IPS DF 4.7 (cell line): ENCODE data around the gene ZNRF3.
A peak's percentile ranks its signal among the peaks of the same experiment; 100 is the strongest.
"Not testable (repeated sequence)": the region's sequence is repeated elsewhere in the genome, so short reads cannot be mapped to it uniquely, and the experiment has no call there.

Experiments
- DNase-seq: peaks from one replicate; pipeline ENCODE4 v3.0.0-alpha.2; 2013; ENCODE audit warnings: low spot score; ENCODE audit errors: extremely low read depth

The ZNRF3 gene

DNA sequence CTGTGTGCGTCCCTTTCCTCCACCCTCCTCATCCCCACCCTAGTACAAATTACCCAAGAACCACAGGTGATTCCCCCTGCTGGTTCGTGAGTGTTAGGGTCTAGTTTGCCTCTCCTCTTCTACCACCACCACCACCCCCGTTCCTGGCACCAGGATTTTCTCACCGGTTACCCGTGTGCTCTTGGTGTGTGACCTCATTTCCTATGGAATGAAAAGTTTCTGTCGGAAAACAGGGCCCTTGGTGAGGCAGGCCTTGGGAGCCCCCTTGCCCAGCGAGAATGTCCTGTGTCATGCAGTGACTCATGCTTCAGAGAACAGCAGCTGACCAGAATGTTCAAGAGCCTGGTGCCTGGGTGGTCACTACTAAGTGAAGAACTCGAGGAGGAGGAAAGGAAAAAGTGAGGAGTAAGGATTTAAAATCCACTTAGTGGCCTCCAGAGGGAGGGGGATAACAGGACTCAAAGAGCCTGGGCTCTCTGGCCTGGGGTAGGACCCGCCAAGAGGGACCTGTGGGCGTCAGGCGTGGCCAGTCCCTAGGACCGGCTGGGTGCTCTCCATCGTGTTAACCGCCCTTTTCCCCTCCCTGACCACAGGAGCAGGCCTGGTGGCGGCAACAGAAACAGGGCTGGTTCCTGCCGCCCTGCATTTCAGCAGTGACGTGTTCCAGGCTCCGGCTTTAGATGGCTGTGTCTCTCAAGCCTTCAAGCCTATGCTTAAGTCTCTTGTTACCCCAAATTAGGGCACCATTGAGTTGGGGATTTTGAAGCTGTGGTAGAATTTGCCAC, 148.0 kb downstream of the ZNRF3 start:
- no peak for DNase-seq

DNA sequence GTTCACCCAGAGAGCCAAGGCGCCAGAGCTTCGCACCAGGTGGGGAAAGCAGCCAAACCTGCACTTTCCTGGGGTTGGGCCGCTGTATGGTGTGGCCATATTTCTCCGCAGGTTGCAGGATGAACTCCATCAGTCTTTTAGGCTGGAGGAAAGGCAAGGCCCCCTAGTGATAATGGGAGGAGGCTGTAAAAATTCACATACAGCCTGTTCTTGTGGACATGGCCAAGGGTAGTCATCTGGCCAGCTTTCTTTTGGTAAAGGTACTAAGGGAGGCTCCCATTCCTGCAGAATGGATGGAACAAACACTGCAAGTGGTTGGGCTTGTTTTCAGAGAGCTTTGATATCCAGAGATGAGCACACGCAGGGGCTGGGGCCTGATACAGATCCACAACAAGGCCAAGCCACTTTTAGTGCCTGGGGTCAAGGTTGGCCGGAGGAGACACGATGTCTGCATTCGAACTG, 148.7 kb downstream of the ZNRF3 start:
- no peak for DNase-seq

DNA sequence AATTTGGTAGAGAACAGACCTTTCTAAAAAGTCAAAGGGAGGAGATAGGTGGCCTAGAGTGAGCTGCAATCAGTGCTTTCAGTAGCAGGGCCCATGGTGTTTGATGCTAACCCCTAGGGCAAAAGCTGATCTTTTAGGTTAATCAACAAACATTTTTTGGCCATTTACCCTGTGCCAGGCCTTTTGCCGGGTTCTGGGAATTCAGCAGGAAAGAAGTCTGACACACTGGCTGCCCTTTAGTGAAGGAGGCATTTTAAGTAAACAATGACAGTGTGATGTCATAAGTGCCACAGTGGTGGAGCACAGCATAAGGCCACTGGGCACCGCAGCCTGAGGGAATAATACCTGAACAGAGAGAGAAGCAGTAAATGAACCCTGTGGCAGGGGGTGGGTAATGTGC, 149.2 kb downstream of the ZNRF3 start:
- DNase-seq = no peak

GRCh38 chr22:29037340-29037932, 154.1 kb downstream of the ZNRF3 start:
- DNase-seq = no peak

GRCh38 chr22:29039148-29039547, 155.8 kb downstream of the ZNRF3 start:
- DNase-seq = no peak

DNA sequence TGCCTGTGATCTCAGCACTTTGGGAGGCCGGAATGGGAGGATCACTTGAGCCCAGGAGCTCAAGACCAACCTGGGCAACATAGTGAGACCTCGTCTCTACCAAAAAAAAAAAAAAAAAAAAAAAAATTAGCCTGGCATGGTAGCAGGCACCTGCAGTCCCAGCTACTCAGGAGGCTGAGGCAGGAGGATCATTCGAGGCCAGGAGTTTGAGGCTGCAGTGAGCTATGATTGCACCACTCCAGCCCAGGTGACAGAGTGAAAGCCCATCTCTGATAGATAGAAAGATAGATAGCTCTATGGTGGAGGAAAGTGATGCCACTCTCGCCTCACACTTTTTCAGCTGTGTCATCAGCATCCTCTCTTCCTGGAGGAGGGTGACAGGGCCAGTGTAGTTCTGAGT, 156.3 kb downstream of the ZNRF3 start:
- not testable (repeated sequence) for DNase-seq

DNA sequence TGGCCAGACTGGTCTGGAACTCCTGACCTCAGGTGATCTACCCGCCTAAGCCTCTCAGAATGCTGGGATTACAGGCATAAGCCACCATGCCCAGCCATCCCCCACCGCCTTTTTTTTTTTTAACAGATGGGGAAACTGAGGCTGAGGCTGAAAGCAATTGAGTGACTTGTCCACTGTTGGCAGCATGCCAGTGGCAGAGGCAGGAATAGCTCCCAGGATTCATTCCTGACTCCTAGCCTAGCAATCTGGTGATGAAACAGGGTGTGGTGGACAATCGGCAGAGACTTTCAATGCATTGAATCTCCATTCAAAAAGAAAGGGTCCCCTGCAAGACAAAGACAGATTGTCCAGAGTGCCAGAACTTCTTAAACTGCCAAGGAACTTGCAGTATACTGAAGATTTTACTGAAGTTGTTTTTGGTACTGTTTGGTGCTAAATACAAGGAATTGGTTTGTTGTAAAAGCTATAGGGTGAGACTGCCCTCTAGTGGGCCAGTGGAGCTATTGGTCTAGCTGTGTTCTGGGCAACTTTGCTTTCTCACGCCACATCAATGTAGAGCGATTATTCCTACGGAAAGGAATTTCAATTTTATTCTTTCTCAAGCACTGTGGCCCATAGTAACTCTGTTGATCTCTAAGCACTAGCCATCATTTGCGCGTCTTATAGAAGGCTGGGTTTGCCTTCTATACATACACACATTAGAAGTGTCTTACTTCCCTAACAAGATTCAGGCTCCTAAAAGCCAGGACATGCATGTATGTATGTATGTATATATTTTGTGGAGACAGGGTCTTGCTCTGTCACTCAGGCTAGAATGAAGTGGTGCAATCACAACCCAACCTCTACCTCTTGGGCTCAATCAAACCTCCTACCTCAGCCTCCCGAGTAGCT, 157.3 kb downstream of the ZNRF3 start:
- peak; percentile 66 for DNase-seq

DNA sequence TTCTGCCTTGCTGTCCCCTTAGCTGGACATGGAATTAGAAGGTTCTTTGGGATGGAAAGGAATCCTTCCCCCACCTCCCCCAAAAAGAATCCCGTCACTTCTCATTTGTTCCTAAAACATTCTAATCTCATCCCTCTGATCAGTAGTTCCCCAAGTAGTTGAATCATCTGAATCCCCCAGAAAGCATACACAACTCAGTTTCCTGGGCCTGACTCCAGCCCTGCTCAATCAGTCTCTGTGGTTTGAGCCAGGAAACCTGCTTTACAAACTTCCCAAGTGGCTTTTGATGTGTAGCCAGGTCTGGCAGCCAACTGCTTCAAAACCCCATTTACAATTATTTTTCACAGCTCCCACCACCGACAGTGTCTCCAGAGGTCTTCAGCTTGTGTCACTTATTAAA, 158.0 kb downstream of the ZNRF3 start:
- DNase-seq = no peak

DNA sequence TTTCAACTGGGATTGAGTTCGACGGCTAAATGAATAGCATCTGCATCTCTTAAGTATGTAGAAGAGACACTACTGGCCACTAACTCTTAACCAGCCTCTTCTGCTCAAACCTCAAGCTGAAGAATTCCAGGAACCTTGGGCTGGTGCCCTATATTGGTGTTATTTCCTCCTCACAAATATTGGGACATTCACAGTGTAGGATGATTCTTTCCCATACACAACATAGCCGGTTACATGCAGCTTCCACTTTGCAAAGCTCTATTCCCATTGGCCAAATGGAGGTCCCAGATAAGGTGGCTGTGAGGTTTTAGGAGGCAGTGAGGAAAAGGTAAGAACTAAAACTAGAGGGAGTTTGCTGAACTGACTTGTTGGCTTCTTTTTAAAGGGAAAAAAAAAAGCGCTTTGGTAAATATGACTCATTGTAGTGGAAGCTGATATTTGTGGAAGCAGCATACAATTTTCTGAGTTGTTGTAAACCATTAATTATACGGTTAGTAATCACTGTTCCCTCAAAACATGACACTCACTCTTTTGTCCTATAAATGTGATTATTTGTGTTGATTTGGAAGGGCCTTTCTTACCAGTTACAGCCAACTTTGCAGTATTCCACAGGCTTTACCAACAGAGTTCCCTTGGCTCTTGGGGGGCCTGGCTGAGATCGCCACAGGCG, 160.7 kb downstream of the ZNRF3 start:
- DNase-seq = no peak

DNA sequence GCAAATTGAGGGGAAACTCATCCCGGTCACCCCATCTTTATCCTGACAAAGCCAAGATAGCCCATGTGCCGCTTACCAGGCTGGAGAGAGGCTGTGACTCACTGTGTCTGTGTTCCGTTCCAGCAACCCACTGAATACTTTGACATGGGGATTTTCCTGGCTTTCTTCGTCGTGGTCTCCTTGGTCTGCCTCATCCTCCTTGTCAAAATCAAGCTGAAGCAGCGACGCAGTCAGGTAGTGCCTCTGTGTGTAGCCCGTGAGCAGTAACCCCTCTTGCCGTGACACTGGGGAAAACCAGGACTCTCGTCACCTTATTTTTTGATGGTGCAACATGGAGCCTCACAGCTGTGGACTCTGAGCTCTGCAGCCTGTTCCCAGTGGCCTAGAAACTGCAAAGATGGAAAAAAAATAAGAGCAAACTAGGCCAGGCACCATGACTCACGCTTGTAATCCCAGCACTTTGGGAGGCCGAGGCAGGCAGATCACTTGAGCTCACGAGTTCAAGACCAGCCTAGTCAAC, 161.3 kb downstream of the ZNRF3 start:
- no peak for DNase-seq

- DNase-seq = no peak
These were observed 165.7 kb downstream of the ZNRF3 start for GRCh38 chr22:29048822-29049654.

- no peak for DNase-seq
These were observed 166.4 kb downstream of the ZNRF3 start for GRCh38 chr22:29049655-29050263.

- no peak for DNase-seq
These were observed 167.1 kb downstream of the ZNRF3 start for GRCh38 chr22:29050457-29050856.

DNA sequence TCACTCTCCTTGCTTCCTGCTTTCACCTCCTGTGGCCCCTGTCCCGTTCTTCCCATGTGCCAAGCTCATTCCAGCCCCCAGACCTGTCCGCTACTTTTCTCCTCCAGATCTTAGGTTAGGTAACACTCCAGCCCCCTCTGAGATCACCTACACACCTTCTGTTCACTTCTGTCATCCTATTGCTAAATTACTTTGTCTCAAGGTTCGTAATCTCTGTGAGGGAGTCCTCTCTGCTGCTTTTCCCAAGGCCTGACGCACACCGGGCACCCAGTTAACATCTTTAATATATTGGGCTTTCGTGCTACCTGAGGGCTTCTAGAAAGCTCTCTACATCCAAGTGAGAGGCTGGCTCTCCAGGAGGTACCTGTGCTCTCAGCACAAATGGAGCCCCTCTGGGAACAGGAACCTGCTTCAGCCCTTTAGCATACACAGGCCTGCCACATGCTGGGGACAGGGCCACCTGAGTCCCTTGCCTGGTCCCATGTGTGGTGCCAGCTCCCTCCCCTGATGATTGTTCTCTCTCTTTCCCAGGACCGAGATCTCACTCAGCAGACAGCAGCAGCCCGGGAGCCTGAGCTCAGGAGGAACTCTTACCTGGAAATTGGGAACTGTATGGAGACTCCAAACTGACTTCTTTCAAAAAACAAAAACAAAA, 169.8 kb downstream of the ZNRF3 start:
- DNase-seq = no peak

- no peak for DNase-seq
These were observed 170.9 kb downstream of the ZNRF3 start for GRCh38 chr22:29054251-29054767.

GRCh38 chr22:29055192-29055830, 171.9 kb downstream of the ZNRF3 start:
- no peak for DNase-seq

DNA sequence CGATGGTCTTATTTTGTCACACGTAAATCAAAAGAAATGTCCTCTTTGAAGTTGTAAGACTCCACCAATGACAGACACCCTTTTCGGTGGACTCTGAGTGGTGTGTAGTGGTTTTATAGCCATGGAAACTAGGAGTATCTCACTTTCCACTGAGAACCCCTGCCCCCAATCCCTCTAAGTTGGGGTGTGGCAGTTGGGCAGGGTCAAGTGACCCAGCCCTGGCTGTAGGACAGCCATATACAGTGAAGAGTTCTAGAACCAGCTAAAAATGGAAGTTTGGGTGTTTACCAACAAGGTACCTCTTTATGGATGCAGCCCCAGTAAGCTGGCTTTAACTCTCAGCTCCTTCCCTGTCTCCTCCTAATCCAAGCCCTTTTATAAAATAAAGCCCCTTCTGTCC, 173.1 kb downstream of the ZNRF3 start:
- no peak for DNase-seq

DNA sequence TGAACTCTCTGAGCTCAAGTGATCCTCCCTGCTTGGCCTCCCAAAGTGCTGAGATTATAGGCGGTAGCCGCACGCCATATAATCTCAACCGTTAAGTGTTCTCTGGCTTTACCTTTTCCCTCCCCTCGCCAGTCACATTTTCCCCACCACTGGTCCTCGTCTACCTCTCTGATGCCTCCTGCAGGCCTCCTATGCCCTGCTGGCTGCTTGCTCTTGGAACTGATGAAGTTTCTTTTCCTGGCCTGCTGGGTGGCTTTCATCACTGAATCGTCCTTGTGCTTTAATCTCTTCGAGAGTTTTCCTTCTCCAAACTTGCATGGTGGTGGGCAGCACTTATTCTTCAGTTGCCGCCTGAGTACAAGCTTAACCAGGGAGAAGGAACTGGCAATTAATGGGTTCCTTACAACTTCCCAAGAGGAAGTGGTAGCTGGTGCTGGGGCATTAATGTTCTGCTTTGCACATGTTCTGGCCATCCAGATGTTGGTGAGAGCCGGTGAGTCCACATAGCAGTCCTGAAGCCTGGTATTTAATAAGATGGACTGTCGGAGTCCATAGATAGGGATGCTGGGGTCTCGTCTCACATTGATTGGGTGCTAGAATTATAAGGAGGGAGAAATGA, 177.0 kb downstream of the ZNRF3 start:
- DNase-seq = no peak
